Fibroblast of pulmonary artery (primary cell): ENCODE results near the gene ESR1.

Source experiments
- DNase-seq: peaks from one replicate; pipeline ENCODE4 v3.0.0-alpha.2; 2010; ENCODE audit warnings: low read depth
- H3K4me3 ChIP-seq: replicated peaks from 2 replicates; pipeline ENCODE4 v1.5.1; 2011; ENCODE audit warnings: low read depth, mild to moderate bottlenecking, control low read depth, low read length, moderate library complexity
- TF ChIP-seq, protein P1 (sequence below): IDR thresholded peaks from 2 replicates; pipeline ENCODE4 v1.5.1; 2011; ENCODE audit warnings: mild to moderate bottlenecking, control low read depth, low read length, inconsistent platforms; ENCODE audit errors: missing control alignments

The ESR1 gene

GRCh38 chr6:152110886-152111820, 303.7 kb downstream of the ESR1 start:
- no peak for DNase-seq
- no peak overlapping the region for H3K4me3 ChIP-seq
- TF ChIP-seq, protein P1, sequence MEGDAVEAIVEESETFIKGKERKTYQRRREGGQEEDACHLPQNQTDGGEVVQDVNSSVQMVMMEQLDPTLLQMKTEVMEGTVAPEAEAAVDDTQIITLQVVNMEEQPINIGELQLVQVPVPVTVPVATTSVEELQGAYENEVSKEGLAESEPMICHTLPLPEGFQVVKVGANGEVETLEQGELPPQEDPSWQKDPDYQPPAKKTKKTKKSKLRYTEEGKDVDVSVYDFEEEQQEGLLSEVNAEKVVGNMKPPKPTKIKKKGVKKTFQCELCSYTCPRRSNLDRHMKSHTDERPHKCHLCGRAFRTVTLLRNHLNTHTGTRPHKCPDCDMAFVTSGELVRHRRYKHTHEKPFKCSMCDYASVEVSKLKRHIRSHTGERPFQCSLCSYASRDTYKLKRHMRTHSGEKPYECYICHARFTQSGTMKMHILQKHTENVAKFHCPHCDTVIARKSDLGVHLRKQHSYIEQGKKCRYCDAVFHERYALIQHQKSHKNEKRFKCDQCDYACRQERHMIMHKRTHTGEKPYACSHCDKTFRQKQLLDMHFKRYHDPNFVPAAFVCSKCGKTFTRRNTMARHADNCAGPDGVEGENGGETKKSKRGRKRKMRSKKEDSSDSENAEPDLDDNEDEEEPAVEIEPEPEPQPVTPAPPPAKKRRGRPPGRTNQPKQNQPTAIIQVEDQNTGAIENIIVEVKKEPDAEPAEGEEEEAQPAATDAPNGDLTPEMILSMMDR = no peak

- no peak for DNase-seq
- H3K4me3 ChIP-seq = no peak overlapping the region
- TF ChIP-seq, protein P1 = no peak
These were observed 305.2 kb downstream of the ESR1 start for GRCh38 chr6:152112491-152113261.

DNA sequence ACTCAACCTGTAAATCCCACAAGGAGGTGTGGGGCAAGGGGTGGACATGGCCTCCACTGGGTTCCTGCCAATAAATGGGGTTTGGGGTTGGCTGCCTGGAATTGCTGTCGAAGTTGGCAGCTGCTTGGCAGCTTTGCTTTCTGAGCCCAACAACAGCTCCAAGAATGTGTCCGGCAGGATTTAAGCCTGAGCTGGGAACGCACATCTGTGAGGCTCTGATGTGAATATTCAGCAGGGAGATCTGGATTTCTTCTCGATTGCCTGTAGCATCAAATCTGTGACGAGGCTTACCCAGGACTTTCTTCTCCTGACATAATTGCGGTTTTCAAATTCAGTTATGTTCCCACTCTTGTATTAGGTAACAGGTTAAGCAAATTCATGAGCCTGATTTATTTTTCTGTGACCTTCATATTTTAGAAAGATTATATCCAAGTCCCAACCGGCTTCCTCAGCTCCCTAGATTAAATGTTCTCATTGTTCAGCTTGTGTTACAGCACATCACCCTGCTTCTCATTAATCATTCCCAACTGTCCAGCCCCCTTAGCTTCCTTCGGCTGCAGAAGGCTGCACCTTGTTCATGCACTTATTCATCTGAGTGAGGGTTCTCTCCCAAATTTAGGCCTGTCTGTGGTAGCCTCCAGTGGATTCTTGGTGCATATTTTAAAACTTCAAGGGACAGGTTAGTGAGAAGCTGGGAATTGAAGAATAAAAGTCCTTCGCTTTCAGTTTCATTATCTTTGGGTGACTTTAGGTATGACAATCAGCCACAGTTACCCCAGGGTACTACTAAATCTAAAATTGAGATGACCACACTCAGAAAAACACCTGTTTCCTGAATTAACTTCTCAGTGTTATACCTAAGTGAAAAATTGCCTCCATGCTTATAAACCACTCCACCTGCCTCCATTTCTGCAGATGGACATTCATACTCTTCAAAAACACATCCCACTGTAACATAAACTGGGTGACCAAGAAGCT, 310.0 kb downstream of the ESR1 start:
- DNase-seq = peak; percentile 15
- TF ChIP-seq, protein P1 = no peak
- H3K4me3 ChIP-seq = no peak overlapping the region

DNA sequence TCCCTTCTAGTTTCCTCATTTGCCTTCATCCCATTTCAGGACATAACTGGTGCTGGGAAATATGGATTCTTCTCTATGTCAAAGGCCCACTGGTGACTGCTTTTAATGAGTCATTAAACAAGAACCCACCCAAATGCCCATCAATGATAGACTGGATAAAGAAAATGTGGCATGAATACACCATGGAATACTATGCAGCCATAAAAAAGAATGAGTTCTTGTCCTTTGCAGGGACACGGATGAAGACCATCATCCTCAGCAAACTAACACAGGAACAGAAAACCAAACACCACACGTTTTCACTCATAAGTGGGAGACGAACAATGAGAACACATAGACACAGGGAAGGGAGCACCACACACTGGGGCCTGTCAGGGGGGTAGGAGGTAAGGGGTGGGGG, 310.7 kb downstream of the ESR1 start:
- TF ChIP-seq, protein P1 = no peak
- no peak overlapping the region for H3K4me3 ChIP-seq
- no peak for DNase-seq

DNA sequence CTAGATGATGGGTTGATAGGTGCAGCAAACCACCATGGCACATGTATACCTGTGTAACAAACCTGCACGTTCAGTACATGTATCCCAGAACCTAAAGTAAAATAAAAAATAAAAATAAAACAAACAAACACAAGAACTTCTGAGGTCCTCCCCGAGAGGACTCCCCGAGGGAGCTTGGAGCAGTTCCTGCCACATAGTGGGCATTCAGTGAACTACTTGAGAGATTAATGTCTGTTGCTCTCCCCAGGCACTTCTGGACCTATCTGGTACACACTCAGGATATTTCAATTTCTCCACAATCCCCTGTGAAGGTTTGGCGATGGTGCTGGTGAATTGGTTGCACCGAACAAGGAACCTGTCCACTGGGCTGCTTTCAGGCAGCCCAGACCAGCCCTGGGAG, 311.2 kb downstream of the ESR1 start:
- H3K4me3 ChIP-seq = no peak overlapping the region
- TF ChIP-seq, protein P1 = peak; percentile 6
- DNase-seq = no peak

DNA sequence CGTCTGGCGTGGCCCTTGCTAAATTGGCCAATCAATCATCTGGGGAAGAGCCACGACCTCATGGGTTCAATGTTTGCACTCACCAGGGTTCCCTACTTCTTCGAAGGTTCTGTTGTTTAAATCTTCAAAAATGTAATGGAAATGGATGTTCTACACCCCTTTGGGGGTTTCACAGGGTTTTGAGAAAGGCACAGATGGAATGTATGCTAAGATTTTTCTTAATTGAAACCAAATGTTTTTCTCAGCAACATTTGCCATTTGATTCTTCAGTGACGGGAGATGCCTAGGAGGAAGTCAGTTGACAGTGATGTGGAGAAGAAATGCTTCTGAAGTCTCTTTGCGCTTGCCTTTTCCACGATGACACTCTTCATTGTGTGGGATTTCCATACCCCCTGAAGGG, 312.3 kb downstream of the ESR1 start:
- no peak overlapping the region for H3K4me3 ChIP-seq
- no peak for DNase-seq
- TF ChIP-seq, protein P1 = no peak
